ENCODE data around the gene PLK2.

The PLK2 gene

DNA sequence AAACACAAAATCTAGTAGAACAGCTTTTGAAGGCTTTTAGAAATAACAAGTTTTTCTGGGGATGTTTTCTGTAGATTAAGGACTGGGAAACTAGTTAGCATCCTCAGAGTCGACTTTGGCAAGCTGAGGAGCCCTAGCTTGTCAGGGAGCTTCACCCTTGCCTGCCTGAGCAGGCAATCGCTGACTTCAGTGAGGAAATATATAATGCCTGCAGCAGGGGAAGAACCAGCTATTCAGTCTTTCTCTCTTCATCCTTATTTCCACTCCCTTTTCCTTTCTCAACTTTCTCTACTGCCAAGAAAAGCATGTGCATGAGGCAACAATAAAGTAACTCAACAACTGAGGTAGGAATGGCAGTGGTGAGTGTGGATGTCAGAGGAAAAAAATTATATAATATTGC lies 54.7 kb downstream of the PLK2 start:
- no peaks in the 10 kb centered on the region for H3K9me3 Mint-ChIP-seq
- no peaks in the 10 kb centered on the region for H3K27me3 Mint-ChIP-seq (ENCODE audit: low read depth)
- H3K4me3 Mint-ChIP-seq, result no peak overlapping the region
- H3K36me3 Mint-ChIP-seq (ENCODE audit: low read depth), result no peaks in the 10 kb centered on the region
- no peak overlapping the region for H3K27ac Mint-ChIP-seq
- TF ChIP-seq, protein P1, sequence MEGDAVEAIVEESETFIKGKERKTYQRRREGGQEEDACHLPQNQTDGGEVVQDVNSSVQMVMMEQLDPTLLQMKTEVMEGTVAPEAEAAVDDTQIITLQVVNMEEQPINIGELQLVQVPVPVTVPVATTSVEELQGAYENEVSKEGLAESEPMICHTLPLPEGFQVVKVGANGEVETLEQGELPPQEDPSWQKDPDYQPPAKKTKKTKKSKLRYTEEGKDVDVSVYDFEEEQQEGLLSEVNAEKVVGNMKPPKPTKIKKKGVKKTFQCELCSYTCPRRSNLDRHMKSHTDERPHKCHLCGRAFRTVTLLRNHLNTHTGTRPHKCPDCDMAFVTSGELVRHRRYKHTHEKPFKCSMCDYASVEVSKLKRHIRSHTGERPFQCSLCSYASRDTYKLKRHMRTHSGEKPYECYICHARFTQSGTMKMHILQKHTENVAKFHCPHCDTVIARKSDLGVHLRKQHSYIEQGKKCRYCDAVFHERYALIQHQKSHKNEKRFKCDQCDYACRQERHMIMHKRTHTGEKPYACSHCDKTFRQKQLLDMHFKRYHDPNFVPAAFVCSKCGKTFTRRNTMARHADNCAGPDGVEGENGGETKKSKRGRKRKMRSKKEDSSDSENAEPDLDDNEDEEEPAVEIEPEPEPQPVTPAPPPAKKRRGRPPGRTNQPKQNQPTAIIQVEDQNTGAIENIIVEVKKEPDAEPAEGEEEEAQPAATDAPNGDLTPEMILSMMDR (IDR thresholded peaks at IDR 0.05; ENCODE audit: unreplicated experiment in 3 of 3), result no peak
- no peaks in the 10 kb centered on the region for H3K4me1 Mint-ChIP-seq

DNA sequence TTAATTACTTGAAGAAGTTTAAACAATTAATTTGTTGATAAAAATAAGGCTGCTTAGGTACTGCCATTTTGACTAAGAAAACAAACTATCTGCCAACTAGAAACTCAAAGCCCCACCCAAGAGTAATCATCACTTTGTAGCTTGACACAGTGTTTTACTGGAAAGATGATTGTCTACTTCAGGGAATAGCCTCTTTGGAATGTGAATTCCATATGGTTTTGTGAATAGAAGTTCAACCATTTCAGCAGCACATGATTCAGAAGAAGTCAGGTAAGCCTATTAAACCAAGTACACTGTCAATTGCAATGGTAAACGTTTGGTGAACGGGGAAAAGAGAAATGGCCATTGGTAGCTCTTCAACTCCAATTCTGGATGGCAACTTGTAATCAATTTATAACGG lies 55.2 kb downstream of the PLK2 start:
- Mint-ChIP-seq H3K9me3 (no peaks in the 10 kb centered on the region), H3K36me3 (ENCODE audit: low read depth) (no peaks in the 10 kb centered on the region), H3K4me1 (no peaks in the 10 kb centered on the region), H3K27me3 (ENCODE audit: low read depth) (no peaks in the 10 kb centered on the region), H3K4me3 (no peak overlapping the region), H3K27ac (no peak overlapping the region)
- TF ChIP-seq, protein P1 (IDR thresholded peaks at IDR 0.05; ENCODE audit: unreplicated experiment in 3 of 3), result no peak
